Measurements from ENCODE around the gene PCDHGA2.
"Not testable (repeated sequence)": the region's sequence is repeated elsewhere in the genome, so short reads cannot be mapped to it uniquely, and the experiment has no call there.

The PCDHGA2 gene

GRCh38 chr5:141383345-141383744, 44.8 kb downstream of the PCDHGA2 start:
- DNase-seq, result no peak

GRCh38 chr5:141384471-141385267, 46.1 kb downstream of the PCDHGA2 start:
- no peak for DNase-seq

- DNase-seq, result not testable (repeated sequence)
Measured at GRCh38 chr5:141387557-141388311, 49.2 kb downstream of the PCDHGA2 start, which contains the start of gene PCDHGB4. Gene PCDHGB4 (plus strand): TSS chr5:141387698. CDS start chr5:141387885, 187 bp downstream.

GRCh38 chr5:141388661-141389060, 50.1 kb downstream of the PCDHGA2 start:
- DNase-seq, result no peak

GRCh38 chr5:141389153-141390042, 50.8 kb downstream of the PCDHGA2 start:
- DNase-seq, result no peak

GRCh38 chr5:141392429-141393198, 54.1 kb downstream of the PCDHGA2 start, which contains the start of gene PCDHGA8:
Gene PCDHGA8 (plus strand): TSS chr5:141392633. CDS start chr5:141392814, 181 bp downstream.
- DNase-seq, result no peak

Data from NCI-H1694 treated with DMSO at 0.1 percent for 48 hours (cell line).